Caco-2 (cell line): Measurements from ENCODE around the gene ASTN2. TPM values are rescaled to one million over a fixed set of nuclear protein-coding genes. Genes with fewer than 3 reads are reported as not detected.

ENCODE experiments used
- BruUV-seq: library from RNA; stranded (reverse); fragments of 400-500 nt; replicated peaks from 2 replicates; lab custom pipeline; 2021; lab: Mats Ljungman, UMichigan
- CTCF ChIA-PET: fragments of 300-600 bp; sonication (Branson Sonifier 250); formaldehyde crosslinking; loops from one replicate; lab custom pipeline; 2022; ENCODE audit warnings: antibody characterized with exemption; lab: Charles Lee
- POLR2A ChIA-PET: fragments of 300-600 bp; sonication (Branson Sonifier 250); formaldehyde crosslinking; loops from one replicate; lab custom pipeline; 2022; ENCODE audit warnings: antibody characterized with exemption; lab: Charles Lee
- DNase-seq, 2 experiments: peaks; one replicate each; pipeline versions ENCODE4 v3.0.0 to v3.0.0-alpha.2; 2020 to 2022
- H3K27me3 ChIP-seq: replicated peaks from 2 replicates; pipeline ENCODE4 v1.6.0; 2011; ENCODE audit warnings: low read length; ENCODE audit not compliant: control insufficient read depth, insufficient read depth
- H3K36me3 ChIP-seq: 2 replicates; pipeline ENCODE4 v1.5.1; 2011; ENCODE audit warnings: low read length; ENCODE audit not compliant: control insufficient read depth, insufficient read depth
- H3K4me1 ChIP-seq: fragments of 250-450 bp; sonication (Bioruptor Pico); 2 replicates; pipeline ENCODE4 v1.5.1; 2020; ENCODE audit warnings: mild to moderate bottlenecking
- H3K4me3 ChIP-seq: 2 replicates; pipeline ENCODE4 v1.5.1; 2011; ENCODE audit warnings: low read depth, mild to moderate bottlenecking, control low read depth, low read length
- H3K9me3 ChIP-seq: fragments of 250-450 bp; sonication (Bioruptor Pico); 2 replicates; pipeline ENCODE4 v1.5.1; 2020; ENCODE audit warnings: mild to moderate bottlenecking, moderate library complexity
- H3K27ac Mint-ChIP-seq: one replicate; pipeline ENCODE4 v1.8.0; 2022; ENCODE audit warnings: mixed read lengths; ENCODE audit not compliant: unreplicated experiment
- H3K27me3 Mint-ChIP-seq: one replicate; pipeline ENCODE4 v1.8.0; 2022; ENCODE audit warnings: mixed read lengths; ENCODE audit not compliant: insufficient read depth, unreplicated experiment
- H3K36me3 Mint-ChIP-seq: one replicate; pipeline ENCODE4 v1.8.0; 2022; ENCODE audit warnings: mild to moderate bottlenecking, mixed read lengths; ENCODE audit not compliant: insufficient read depth, unreplicated experiment
- H3K4me1 Mint-ChIP-seq: one replicate; pipeline ENCODE4 v1.8.0; 2022; ENCODE audit warnings: low read depth, mixed read lengths; ENCODE audit not compliant: unreplicated experiment
- H3K4me3 Mint-ChIP-seq: one replicate; pipeline ENCODE4 v1.8.0; 2022; ENCODE audit warnings: mild to moderate bottlenecking, moderate library complexity, mixed read lengths; ENCODE audit not compliant: unreplicated experiment
- H3K9me3 Mint-ChIP-seq: one replicate; pipeline ENCODE4 v1.8.0; 2022; ENCODE audit warnings: mixed read lengths; ENCODE audit not compliant: unreplicated experiment
- intact Hi-C: fragments of 100-400 bp; cut with micrococcal nuclease; formaldehyde crosslinking; loops from one replicate; pipeline ENCODE4 v1.10.0; 2022; ENCODE audit not compliant: unreplicated experiment
- total RNA-seq: library from RNA; stranded (reverse); gene quantifications from 2 replicates; pipeline ENCODE4 v1.2.3, GENCODE V29; 2022
- TF ChIP-seq, protein P1 (sequence below), 2 experiments: fragments of 200-600 bp in 1 of 2; IDR thresholded peaks; 1 replicate in 1 of 2; 2 replicates in 1 of 2; pipeline versions ENCODE4 v1.5.1 to v1.8.0; 2011 to 2022; ENCODE audit warnings: antibody characterized with exemption in 1 of 2, control low read depth in 1 of 2, inconsistent platforms in 1 of 2, low read depth in 1 of 2, low read length in 1 of 2, mild to moderate bottlenecking in 1 of 2, moderate library complexity in 1 of 2; ENCODE audit not compliant: insufficient read depth in 1 of 2, severe bottlenecking in 1 of 2, unreplicated experiment in 1 of 2

The ASTN2 gene
- total RNA-seq, 1 experiment from 2014 or later: 12.7 TPM

DNA sequence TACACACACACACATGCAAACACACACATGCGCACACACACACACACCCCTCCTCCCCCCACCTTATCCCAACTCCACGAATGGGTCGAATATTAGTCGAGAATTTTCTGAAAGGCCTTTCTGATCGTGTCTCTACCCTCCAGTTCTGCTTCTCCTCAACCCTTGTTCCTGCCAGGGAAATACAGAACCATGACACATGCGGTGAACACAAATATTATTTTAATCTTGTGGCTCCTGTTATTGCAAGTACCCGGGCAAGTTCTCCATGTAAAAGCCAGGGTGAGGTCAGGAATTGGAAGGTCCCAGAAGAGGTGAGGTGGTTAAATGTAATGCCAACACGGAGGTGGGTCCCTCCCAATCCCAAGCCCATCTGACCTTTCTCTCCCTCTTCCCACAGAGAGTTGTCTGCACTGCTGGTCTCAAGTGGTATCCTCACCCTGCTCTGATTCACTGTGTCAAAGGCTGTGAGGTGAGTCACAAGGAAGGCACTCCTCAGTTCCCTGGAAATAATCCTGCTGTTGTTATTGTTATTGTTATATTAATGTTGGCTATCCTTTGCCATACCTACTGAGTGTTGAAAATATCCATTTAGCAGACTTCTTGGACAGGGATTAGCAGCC, 1037.6 kb downstream of the ASTN2 start:
- H3K27ac Mint-ChIP-seq: no peak overlapping the region

More for the DNA sequence above, 1037.6 kb downstream of the ASTN2 start:
- no peaks in the 10 kb centered on the region for H3K9me3 ChIP-seq
- TF ChIP-seq, protein P1, sequence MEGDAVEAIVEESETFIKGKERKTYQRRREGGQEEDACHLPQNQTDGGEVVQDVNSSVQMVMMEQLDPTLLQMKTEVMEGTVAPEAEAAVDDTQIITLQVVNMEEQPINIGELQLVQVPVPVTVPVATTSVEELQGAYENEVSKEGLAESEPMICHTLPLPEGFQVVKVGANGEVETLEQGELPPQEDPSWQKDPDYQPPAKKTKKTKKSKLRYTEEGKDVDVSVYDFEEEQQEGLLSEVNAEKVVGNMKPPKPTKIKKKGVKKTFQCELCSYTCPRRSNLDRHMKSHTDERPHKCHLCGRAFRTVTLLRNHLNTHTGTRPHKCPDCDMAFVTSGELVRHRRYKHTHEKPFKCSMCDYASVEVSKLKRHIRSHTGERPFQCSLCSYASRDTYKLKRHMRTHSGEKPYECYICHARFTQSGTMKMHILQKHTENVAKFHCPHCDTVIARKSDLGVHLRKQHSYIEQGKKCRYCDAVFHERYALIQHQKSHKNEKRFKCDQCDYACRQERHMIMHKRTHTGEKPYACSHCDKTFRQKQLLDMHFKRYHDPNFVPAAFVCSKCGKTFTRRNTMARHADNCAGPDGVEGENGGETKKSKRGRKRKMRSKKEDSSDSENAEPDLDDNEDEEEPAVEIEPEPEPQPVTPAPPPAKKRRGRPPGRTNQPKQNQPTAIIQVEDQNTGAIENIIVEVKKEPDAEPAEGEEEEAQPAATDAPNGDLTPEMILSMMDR (IDR thresholded peaks at IDR 0.05; ENCODE audit: insufficient read depth in 1 of 2, low read depth in 1 of 2, low read length in 1 of 2, severe bottlenecking in 1 of 2, unreplicated experiment in 1 of 2): no peak
- Mint-ChIP-seq H3K4me1 (no peaks in the 10 kb centered on the region), H3K4me3 (no peak overlapping the region), H3K27me3 (no peaks in the 10 kb centered on the region), H3K9me3 (no peaks in the 10 kb centered on the region), H3K36me3 (no peaks in the 10 kb centered on the region)
- H3K4me3 ChIP-seq: no peak overlapping the region
- CTCF ChIA-PET: no interaction called here
- no peak for DNase-seq
- POLR2A ChIA-PET: no interaction called here
- no peaks in the 10 kb centered on the region for H3K27me3 ChIP-seq
- BruUV-seq: no TSS peak
- H3K4me1 ChIP-seq: no peaks in the 10 kb centered on the region
- intact Hi-C loops: no loop called here
- H3K36me3 ChIP-seq: no peaks in the 10 kb centered on the region
